Measurements from ENCODE around the gene APOA1.
"Not testable (repeated sequence)": the region's sequence is repeated elsewhere in the genome, so short reads cannot be mapped to it uniquely, and the experiment has no call there.

APOA1 gene

DNA sequence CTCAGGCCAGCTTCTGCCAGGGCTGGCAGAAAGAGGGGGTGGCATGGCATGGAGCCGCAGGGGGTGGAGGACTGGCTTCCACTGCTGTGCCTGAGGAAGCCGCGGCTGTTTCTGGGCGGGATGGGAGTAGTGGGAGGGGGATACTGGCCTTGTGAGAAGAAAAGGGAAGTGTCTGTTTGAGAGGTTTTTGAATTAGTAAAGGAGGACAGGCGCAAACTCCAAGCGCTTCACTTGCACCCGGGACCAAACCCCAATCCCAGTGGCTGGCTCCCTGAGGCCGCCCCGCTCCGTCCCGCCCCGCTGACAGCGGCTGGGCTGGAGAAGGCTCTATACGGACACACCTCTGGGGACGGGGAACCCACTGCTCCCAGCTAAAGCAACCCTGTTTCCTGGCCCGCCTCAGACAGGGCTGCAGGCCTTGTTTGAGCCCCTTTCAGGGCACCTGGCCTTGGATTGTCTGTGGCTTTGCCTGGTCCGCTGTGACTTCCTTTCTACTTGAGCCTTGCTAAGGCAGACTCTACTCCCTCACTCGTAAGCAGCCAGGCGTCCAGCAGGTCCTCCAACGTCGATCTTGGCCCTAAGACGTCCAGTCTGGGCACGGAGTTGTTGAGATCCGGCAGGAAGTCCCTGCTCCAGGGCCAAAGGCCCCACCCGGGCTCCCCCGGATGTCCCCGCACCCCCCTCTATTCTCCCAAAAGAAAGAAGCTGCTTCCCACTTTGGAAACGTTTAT lies 2.2 kb downstream of the APOA1 start:
- DNase-seq (ENCODE audit: low read depth in 2 of 2, low spot score in 1 of 2), result no peak

- not testable (repeated sequence) for DNase-seq (ENCODE audit: low read depth in 2 of 2, low spot score in 1 of 2)
Measured at GRCh38 chr11:116834535-116835041, 2.8 kb downstream of the APOA1 start.

- DNase-seq (ENCODE audit: low read depth in 2 of 2, low spot score in 1 of 2), result no peak
Measured at GRCh38 chr11:116833816-116834534, 3.4 kb downstream of the APOA1 start.

- no peak for DNase-seq (ENCODE audit: low read depth in 2 of 2, low spot score in 1 of 2)
Measured at GRCh38 chr11:116833491-116833815, 4.0 kb downstream of the APOA1 start.

DNA sequence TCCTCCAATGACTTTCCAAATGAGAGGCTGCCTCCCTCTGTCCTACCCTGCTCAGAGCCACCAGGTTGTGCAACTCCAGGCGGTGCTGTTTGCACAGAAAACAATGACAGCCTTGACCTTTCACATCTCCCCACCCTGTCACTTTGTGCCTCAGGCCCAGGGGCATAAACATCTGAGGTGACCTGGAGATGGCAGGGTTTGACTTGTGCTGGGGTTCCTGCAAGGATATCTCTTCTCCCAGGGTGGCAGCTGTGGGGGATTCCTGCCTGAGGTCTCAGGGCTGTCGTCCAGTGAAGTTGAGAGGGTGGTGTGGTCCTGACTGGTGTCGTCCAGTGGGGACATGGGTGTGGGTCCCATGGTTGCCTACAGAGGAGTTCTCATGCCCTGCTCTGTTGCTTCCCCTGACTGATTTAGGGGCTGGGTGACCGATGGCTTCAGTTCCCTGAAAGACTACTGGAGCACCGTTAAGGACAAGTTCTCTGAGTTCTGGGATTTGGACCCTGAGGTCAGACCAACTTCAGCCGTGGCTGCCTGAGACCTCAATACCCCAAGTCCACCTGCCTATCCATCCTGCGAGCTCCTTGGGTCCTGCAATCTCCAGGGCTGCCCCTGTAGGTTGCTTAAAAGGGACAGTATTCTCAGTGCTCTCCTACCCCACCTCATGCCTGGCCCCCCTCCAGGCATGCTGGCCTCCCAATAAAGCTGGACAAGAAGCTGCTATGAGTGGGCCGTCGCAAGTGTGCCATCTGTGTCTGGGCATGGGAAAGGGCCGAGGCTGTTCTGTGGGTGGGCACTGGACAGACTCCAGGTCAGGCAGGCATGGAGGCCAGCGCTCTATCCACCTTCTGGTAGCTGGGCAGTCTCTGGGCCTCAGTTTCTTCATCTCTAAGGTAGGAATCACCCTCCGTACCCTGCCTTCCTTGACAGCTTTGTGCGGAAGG lies 4.8 kb downstream of the APOA1 start:
- DNase-seq (ENCODE audit: low read depth in 2 of 2, low spot score in 1 of 2), result no peak

- DNase-seq (ENCODE audit: low read depth in 2 of 2, low spot score in 1 of 2), result no peak
Measured at GRCh38 chr11:116831790-116832349, 5.6 kb downstream of the APOA1 start.

DNA sequence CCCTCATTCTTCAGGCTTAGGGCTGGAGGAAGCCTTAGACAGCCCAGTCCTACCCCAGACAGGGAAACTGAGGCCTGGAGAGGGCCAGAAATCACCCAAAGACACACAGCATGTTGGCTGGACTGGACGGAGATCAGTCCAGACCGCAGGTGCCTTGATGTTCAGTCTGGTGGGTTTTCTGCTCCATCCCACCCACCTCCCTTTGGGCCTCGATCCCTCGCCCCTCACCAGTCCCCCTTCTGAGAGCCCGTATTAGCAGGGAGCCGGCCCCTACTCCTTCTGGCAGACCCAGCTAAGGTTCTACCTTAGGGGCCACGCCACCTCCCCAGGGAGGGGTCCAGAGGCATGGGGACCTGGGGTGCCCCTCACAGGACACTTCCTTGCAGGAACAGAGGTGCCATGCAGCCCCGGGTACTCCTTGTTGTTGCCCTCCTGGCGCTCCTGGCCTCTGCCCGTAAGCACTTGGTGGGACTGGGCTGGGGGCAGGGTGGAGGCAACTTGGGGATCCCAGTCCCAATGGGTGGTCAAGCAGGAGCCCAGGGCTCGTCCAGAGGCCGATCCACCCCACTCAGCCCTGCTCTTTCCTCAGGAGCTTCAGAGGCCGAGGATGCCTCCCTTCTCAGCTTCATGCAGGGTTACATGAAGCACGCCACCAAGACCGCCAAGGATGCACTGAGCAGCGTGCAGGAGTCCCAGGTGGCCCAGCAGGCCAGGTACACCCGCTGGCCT lies 7.1 kb downstream of the APOA1 start:
- DNase-seq (ENCODE audit: low read depth in 2 of 2, low spot score in 1 of 2), result no peak

- DNase-seq (ENCODE audit: low read depth in 2 of 2, low spot score in 1 of 2), result no peak
Measured at GRCh38 chr11:116829525-116830183, 7.8 kb downstream of the APOA1 start, which contains the start of gene APOC3. Gene APOC3 (plus strand): TSS chr11:116829907. CDS start chr11:116830583, 676 bp downstream.

DNA sequence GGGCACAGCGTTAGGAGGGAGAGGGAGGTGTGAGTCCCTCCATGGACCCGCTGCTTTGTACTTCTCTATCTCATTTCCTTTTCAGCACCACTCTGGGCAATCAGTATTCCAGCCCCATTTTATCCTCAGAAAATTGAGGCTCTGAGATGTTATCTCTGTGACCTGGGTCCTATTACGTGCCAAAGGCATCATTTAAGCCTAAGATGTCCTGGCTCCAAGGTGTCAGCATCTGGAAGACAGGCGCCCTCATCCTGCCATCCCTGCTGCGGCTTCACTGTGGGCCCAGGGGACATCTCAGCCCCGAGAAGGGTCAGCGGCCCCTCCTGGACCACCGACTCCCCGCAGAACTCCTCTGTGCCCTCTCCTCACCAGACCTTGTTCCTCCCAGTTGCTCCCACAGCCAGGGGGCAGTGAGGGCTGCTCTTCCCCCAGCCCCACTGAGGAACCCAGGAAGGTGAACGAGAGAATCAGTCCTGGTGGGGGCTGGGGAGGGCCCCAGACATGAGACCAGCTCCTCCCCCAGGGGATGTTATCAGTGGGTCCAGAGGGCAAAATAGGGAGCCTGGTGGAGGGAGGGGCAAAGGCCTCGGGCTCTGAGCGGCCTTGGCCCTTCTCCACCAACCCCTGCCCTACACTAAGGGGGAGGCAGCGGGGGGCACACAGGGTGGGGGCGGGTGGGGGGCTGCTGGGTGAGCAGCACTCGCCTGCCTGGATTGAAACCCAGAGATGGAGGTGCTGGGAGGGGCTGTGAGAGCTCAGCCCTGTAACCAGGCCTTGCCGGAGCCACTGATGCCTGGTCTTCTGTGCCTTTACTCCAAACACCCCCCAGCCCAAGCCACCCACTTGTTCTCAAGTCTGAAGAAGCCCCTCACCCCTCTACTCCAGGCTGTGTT lies 8.5 kb downstream of the APOA1 start:
- no peak for DNase-seq (ENCODE audit: low read depth in 2 of 2, low spot score in 1 of 2)

GRCh38 chr11:116827461-116827860 lies 10.0 kb downstream of the APOA1 start:
- DNase-seq (ENCODE audit: low read depth in 2 of 2, low spot score in 1 of 2), result no peak

DNA sequence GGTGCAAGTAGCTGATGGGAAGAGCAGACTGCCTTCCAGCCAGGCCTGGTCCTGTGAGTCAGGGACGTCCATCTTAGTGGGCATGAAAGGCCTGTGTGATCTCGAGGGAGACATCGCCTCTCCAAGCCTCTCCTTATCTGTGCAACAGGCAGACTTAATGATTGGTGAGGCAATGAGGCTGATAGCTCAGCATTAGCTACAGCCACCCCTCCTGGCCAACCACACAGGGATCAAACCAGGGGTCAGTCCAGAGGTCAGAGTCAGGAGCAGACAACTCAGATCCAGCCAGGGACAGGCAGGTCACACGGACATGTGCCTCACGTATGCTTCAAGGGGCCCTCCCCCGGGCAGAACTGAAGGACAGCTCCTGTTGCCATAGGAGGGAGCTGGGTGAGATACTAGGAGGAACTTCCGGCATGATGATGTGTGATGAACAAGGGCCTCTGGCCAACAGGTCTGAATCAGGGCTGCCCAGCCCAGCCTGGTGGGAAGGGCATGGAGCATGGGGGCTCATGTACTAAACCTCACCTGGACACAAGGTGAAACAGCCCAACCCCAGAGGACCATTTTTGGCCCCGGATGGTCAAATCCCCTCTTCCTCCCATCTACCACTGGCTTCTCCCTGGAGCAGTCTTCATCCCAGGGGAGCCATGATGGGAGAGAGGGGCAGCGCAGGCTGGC lies 10.5 kb downstream of the APOA1 start:
- no peak for DNase-seq (ENCODE audit: low read depth in 2 of 2, low spot score in 1 of 2)

DNA sequence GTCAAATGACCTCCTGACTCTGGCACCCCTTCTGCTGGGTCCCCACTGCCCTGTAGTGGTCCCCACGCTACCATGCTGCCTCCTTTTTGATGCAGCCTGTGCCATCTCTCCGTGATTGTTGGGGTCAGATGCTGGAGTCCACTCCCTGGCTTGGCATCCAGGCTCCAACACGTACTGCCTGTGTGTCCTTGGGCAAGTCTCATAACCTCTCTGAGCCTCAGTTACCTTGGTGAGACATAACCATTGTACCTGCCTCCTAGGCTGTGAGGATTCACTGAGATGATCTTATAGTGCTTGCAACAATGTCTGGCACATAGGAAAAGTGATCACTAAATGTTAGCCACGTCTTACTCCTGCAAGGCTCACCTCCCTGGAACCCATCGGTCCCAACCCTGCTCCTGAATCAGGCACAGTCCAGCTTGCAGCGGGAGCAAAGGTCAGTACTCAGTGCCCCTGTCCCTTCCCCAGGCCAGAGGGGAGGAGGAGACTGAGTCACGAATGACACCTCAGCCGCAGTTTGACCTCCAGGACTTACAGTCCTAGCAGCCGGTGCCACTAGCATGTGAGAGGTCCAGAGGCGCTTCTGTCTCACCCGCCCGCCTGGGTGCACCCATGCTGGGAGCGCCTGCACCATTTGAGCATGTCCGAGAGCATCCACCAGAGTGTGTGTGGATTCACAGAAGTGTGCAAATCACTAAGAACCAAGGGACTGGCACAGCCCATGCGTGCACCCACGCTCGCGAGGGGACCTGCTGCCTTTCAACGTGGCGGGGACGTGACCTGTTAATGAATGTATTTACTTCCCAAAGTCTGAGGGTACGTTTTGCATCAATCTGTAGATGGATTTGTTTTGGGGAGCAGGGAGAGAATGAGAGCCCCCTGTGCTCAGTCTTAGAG lies 11.3 kb downstream of the APOA1 start:
- no peak for DNase-seq (ENCODE audit: low read depth in 2 of 2, low spot score in 1 of 2)

DNA sequence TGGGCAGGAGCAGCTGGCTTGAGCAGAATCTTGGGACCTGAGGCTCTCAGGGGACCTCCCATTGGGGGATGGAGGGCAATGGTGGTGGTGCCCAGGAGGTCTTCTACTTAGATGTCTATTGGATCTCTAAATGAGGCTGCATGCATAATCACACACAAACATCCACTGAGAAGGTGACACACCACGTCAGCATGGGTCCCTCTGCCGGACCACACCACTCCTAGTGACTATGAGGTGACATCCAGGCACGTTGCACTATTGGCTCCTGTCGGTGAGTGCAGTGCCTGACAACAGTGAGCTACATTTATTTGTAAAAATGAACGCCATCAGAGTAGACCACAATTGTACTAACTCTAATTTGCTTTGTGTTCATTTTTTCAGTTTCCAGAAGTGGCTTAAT lies 12.0 kb downstream of the APOA1 start:
- no peak for DNase-seq (ENCODE audit: low read depth in 2 of 2, low spot score in 1 of 2)

GRCh38 chr11:116823031-116823843 lies 14.2 kb downstream of the APOA1 start, which contains the start of gene APOA4:
Gene APOA4 (minus strand): TSS chr11:116823304. CDS start chr11:116823191, 113 bp downstream.
- no peak for DNase-seq (ENCODE audit: low read depth in 2 of 2, low spot score in 1 of 2)

DNA sequence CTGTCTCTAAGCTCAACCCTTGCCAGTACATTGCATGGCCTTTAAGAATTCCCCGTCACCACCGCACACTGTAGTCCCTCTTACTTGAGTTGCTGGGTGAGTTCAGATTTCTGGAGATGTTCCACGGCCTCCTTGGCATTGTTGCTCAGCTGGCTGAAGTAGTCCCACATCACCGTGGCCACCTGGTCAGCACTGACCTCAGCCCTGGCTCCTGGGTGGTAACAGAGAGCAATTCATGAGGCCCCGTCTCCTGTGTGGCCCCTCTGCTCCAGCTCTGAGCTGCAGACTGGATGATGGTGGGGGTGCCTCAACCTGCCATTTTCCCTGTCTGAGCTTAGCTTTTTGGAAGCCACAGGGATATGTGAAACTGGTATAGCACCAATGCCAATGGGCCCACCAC lies 14.8 kb downstream of the APOA1 start:
- DNase-seq (ENCODE audit: low read depth in 2 of 2, low spot score in 1 of 2), result no peak
